ENCODE measurements around the gene OR10A7.

DNA sequence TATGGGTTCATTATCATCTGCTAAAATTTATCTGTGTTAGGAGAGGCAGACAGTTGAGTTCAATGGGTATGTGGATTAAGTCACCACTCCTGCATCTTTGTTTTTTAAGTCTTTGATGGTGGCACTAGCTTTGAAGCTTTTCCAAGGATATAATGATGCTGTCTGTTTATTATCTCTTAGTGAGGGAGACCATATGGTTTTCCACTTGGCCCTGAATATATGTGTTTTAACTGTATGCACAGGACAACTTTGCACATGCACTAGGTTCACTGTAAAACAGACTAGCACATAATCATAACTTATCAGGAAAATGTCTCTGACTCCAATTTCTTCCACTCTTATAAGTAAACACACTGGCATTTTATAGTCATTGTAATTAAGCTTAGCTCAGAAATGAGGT lies 32.5 kb downstream of the OR10A7 start:
- TF ChIP-seq CTCF (IDR thresholded peaks at IDR 0.05) = no peak
- TF ChIP-seq EZH2 (IDR thresholded peaks at IDR 0.05; ENCODE audit: borderline replicate concordance, insufficient read depth, low read depth, low read length, poor library complexity, severe bottlenecking) = no peak
